ENCODE measurements around the gene AMN.

- TF ChIP-seq CTCF (IDR thresholded peaks at IDR 0.05; ENCODE audit: low read depth, low read length, poor library complexity, severe bottlenecking) (no peak), EZH2phosphoT487 (IDR thresholded peaks at IDR 0.05; ENCODE audit: borderline replicate concordance, low read length) (no peak)
These were observed 15.1 kb upstream of the AMN start for GRCh38 chr14:102907303-102907844.

Measured in DOHH2 (cell line).